Camera-type eye (tissue), 1 donor: ENCODE data around the gene HSPB9. TPM values are rescaled to one million over a fixed set of nuclear protein-coding genes. Genes with fewer than 3 reads are reported as not detected.

Experiments
- total RNA-seq: library from RNA; depleted of rRNA; stranded (reverse); fragments of >200 nt; gene quantifications from one replicate; pipeline ENCODE4 v1.2.3, GENCODE V29; 2014

The HSPB9 gene
- not detected for total RNA-seq

GRCh38 chr17:42122371-42123303, at the start of gene HSPB9:
TSS of gene HSPB9 (plus strand) at chr17:42122804. CDS start at chr17:42122851, 47 bp downstream.

DNA sequence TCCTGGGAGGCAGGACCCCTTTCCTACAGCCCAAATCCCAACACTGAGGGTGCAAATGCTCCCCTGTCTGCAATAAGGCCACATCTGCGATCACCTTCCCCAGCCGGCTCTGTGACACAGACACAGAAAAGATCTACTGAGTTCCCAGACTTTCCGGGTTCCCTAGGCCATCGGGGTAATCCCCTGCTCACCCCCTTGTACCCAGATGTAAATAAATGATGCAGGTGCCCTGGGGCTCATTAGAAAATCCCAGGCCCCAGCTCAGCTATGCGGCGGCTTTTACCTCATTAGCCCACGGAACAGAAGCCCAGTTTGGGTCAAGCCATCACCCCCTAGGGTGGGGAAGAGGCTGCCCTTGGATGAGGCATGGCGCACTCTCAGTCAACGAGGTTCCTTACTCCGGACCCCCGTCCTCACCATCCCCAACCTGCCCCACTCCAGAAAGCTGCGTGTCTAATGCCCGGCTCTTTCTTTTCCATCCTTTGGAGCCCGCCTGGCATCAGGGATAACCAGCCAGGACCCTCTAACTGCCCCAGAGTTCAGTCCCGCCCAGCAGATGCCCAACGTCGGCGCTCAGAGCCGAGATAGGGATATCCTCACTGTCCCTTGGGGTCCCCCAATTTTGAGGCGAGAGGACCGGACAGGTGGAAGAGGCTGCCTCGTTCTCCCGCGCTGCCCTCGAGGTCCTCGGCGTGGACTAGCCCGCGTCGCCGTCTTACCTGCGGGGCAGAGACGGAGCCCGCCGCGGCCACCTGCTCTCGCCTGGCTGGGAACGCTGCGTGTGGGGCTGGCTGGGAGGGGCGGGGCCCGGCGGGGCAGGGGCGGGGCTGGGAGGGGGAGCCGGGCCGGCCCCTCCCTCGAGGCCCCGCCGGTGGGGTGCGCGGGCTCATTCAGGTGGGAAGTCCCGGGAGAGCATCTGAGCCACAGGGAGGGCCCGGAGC, 24.6 kb upstream of the HSPB9 start, which contains the start of gene ZNF385C:
Gene ZNF385C, minus strand, starts transcription at position 783 of the 941 bp plus-strand sequence. CDS start 35,417 bp downstream, outside the sequence.

GRCh38 chr17:42112552-42113176, 9.9 kb upstream of the HSPB9 start, which contains the start of gene DHX58:
TSS of gene DHX58 (minus strand) at chr17:42112714. CDS start at chr17:42111892, 822 bp downstream.

DNA sequence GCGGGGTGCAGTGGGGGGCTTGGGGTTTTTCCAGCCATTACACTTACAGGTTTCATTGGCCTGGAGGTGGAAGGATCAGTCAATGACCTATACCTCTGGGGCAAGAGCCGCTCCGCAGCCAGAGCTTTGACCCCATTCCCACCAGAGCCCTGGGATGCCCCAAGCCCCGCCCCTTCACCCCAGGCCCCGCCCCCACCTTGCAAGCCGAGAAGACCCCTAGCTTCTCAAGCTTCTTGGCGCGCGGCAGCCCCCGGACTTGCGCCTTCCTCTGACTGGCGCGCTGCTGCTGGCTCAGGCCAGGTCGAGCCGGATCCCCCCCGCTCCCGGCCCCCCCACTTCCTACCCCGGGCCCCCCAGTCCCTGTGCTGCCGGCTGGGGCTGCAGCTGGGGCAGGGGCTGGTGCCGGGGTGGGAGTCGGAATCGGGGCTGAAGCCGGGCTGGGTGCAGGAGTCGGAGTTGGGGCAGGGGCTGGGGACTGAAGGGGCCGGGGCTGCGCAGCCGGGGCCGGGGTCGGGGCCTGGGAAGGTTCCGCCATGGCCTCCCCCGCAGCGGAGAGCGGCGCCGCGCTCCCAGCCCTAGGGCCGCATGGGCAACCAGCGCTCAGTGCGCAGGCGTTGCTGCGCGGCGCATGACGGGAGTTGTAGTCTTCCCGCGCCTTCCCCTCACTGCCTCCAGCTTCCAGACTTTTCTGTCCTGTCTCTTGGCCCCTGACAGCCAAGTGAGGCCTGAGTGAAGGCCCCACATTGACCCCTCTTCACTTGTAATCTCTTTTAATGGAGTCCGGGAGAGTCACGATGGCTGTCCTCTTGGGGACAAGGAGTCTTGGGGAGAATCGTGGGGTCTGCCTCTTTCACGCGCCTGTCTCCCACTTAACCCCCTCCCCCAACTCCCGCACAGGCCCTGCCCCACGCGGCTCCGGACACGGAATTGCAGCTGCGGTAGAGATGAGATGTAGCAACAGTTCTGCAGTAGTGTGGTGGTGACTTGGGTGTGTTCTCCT, 1.5 kb upstream of the HSPB9 start, which contains the start of gene KAT2A:
Gene KAT2A, minus strand, starts transcription at position 598 of the 1,000 bp plus-strand sequence. Its CDS starts 63 bp downstream, at position 535.

Other genes with a start within 250 kb of the HSPB9 start
- gene ACLY, start 203.9 kb upstream of the HSPB9 start, total RNA-seq = 145 TPM
- gene ODAD4, start 192.2 kb upstream of the HSPB9 start, total RNA-seq = 2.9 TPM
- gene CNP, start 156.0 kb upstream of the HSPB9 start, total RNA-seq = 64.6 TPM
- gene DNAJC7, start 105.4 kb upstream of the HSPB9 start, total RNA-seq = 103 TPM
- 45.6 TPM for gene NKIRAS2, start 102.7 kb upstream of the HSPB9 start, total RNA-seq
- 7.9 TPM for gene C17orf113, start 72.2 kb upstream of the HSPB9 start, total RNA-seq
- gene ZNF385C, start 24.3 kb upstream of the HSPB9 start, total RNA-seq = 4.0 TPM
- gene DHX58, start 10.1 kb upstream of the HSPB9 start, total RNA-seq = 6.3 TPM
- gene KAT2A, start 1.4 kb upstream of the HSPB9 start, total RNA-seq = 28.9 TPM
- gene RAB5C, start 32.2 kb downstream of the HSPB9 start, total RNA-seq = 60.8 TPM
- not detected for gene KCNH4, start 58.3 kb downstream of the HSPB9 start, total RNA-seq
- gene HCRT, start 62.6 kb downstream of the HSPB9 start, total RNA-seq = 1.4 TPM
- 38.6 TPM for gene GHDC, start 71.7 kb downstream of the HSPB9 start, total RNA-seq
- 60.3 TPM for gene STAT5B, start 153.6 kb downstream of the HSPB9 start, total RNA-seq
- 15.6 TPM for gene STAT5A, start 165.7 kb downstream of the HSPB9 start, total RNA-seq